GM18520 (cell line): ENCODE measurements around the gene ENOPH1.
"Not testable (repeated sequence)": the region's sequence is repeated elsewhere in the genome, so short reads cannot be mapped to it uniquely, and the experiment has no call there.

Source experiments
- ATAC-seq: cut with Tn5 transposase; IDR thresholded peaks from one replicate; pipeline ENCODE4 v1.9.1; 2021; ENCODE audit not compliant: unreplicated experiment

The ENOPH1 gene

GRCh38 chr4:82467471-82467870, 37.1 kb downstream of the ENOPH1 start:
- ATAC-seq: no peak

- ATAC-seq: no peak
These were observed 39.5 kb downstream of the ENOPH1 start for GRCh38 chr4:82469791-82470345.

GRCh38 chr4:82473080-82473479, 42.7 kb downstream of the ENOPH1 start:
- not testable (repeated sequence) for ATAC-seq

DNA sequence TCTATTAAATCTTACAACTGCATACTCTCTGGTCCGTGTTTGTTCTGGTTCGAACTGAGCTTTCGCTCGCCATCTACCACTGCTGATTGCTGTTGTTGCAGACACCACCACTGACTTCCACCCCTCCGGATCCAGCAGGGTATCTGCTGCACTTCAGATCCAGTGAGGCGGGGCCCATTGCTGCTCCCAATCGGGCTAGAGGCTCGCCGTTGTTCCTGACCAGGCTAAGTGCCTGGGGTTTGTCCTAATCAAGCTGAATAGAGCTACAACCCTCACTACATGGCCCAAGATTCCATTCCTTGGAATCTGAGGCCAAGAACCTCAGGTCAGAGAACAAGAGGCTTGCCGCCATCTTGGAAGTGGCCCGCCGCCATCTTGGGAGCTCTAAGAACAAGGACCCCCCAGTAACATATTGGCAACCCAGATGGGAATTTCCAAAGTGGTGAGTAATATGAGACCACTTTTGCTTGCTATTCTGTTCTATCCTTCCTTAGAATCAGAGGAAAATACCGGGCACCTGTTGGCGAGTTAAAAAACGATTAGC, 43.3 kb downstream of the ENOPH1 start:
- no peak for ATAC-seq

- not testable (repeated sequence) for ATAC-seq
These were observed 45.5 kb downstream of the ENOPH1 start for GRCh38 chr4:82475931-82476330.

GRCh38 chr4:82477469-82477868, 47.1 kb downstream of the ENOPH1 start:
- ATAC-seq: not testable (repeated sequence)

DNA sequence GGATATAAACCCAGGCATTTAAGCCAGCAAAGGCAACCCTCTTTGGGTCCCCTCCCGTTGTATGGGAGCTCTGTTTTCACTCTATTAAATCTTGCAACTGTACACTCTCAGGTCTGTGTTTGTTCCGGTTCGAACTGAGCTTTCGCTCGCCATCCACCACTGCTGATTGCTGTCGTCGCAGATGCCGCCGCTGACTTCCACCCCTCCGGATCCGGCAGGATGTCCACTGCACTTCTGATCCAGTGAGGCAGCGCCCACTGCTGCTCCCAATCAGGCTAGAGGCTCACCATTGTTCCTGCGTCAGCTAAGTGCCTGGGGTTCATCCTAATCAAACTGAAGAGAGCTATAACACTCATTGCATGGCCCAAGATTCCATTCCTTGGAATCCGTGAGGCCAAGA, 49.2 kb downstream of the ENOPH1 start:
- ATAC-seq: no peak

GRCh38 chr4:82480771-82481505, 50.5 kb downstream of the ENOPH1 start:
- no peak for ATAC-seq

- ATAC-seq: no peak
These were observed 51.1 kb downstream of the ENOPH1 start for GRCh38 chr4:82481506-82481840.

DNA sequence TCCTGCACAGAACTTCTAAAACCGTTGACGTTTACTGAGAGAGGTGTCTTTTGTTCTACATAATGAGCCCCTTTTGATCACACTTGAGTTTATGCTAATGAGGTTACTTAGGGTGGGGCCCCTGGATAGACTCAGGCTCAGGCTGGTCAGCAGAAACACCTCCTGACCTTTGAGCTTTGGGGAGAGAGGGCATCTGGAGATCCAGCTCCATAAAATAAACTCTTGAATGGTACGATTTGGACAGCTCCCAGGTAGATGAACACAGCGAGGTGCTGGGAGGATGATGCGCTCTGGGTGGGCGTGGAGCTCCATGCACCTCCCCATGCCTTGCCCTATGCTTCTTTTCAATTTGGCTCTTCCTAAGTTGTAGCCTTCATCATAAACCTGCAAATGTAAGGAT, 52.0 kb downstream of the ENOPH1 start:
- no peak for ATAC-seq

DNA sequence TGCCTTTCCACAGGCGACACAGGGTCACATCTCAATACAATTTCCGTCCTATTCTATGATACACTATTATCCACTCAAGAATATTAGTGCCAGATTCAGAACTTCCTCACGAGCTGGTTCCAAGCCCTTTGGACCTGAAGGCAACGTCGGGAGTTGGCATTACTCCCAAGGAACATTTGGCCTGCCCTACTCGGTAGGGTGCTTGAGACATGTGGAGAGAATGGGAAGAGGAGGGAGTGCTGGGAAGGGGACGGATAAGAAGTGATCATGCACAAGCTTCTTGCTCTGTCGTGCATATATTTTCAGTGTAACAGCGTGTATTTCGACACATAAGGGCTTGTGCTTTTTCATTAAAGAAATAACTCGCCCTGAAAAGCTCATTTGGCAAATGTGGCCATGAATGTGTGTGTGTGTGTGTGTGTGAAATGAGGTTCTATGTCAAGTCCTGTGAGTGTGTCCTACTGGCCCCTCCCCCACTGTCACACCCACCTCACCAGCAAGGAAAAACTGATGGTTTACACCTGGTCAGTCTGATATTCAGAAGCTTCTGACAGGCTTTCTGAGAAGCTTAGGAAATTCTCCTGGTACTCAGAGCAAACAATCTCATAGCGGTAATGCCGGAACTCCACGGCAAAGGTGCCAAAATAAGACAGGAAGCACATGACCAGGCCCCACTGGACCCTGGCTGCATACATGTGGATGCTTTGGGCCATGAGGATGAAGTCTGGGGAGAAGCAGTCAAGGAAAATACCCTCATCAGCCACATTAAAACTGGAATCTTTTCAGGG, 54.8 kb downstream of the ENOPH1 start:
- ATAC-seq: no peak

GRCh38 chr4:82489076-82489475, 58.7 kb downstream of the ENOPH1 start:
- ATAC-seq: no peak

GRCh38 chr4:82489987-82490386, 59.6 kb downstream of the ENOPH1 start:
- ATAC-seq: no peak

- ATAC-seq: no peak
These were observed 61.0 kb downstream of the ENOPH1 start for GRCh38 chr4:82491251-82491960.

DNA sequence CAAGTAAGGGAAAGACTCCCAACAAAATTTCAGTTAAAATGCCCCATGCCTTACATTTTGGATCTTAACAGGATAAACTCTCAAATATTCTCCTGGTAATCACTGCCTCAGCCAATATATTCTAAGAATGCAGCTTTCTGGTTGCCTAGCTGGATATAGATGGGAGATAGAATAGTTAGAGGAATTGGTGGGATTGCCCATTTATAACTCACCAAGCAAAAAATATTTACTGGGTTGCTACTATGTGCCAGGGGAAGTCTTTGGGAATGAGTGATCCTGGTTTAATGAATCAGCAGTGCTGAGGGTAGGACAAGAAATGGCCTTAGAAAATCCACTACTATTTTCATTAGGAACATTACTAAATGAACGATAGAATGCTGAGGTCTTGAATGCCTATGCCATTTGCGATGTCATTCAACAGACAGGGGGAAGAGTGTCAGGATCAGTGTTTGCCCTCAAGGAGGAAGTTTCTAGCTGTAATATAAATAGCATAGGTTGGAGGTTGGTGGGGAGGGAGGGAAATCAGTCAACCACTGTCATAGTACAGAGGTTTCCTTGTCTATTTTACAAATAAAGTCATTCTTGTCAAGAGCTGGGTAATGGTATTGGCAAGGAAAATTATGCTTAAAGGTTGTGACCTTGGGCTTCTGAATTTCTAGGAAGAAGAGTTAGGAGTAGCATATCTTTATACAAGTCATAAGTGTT, 63.5 kb downstream of the ENOPH1 start:
- ATAC-seq: no peak

- no peak for ATAC-seq
These were observed 65.3 kb downstream of the ENOPH1 start for GRCh38 chr4:82495666-82496065.

- no peak for ATAC-seq
These were observed 66.0 kb downstream of the ENOPH1 start for GRCh38 chr4:82496349-82496748.

DNA sequence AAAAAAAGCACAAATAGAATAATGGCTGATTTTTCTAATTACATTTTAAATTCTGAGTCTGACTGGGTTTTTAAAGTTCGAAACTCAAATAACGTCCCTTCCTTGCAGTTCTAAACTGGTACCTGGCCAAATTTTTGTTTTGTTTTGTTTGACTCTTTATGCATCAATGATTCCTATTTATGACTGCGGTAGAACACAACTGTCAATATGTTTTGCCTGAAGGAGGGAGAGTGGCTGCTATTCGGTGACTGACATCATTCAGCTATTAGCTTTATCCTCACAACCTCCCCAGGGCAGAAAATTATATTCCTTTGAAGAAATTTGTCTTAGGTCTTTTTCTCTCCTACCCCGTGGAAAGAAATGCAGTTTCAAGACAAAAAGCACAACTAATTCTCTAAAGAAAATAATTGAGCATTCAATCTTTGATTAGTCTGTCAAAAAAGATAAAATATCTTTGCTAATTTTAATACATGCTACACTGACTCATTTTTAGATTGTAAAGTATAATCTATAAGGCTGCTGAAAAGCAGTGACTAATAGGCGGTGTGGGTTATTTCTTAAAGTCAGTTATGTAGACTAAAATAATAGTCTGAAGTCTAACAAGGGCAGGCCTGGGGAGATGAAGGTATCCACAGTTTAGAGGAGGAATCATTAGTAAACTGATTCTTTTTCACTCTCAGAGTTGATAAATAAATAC, 69.5 kb downstream of the ENOPH1 start:
- ATAC-seq: no peak

DNA sequence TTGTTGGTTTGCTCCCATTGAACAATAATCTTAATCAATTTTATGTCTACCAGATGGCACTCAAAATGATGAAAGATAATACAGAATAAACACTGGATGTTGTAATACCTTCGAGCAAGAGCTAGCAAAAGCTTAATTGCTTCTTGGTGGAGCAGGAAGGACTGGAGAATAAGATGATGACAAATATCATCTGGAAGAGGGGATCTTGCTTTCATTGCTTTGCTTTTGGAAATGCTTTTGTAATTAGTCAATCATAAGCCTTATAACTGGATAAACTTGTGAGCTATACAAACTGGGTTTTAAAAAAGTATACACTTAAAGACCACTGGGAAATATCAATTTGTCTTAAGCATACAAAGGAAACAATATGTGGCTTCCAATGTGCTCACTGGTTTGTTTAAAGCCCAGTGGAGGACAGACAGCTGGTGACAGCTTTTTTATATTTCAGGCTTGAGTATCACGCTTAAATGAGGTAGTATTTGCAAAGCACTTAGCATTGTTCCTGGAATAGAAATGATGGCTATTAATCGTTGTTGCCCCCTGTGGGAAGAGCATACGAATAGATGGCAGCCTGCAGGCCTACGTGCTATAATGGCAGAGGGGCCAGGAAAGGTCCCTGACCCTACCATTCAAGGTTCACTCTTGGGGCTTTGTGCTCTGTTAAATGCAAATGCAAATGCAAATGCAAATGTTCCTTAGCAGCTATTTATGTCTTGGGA, 70.2 kb downstream of the ENOPH1 start:
- no peak for ATAC-seq

DNA sequence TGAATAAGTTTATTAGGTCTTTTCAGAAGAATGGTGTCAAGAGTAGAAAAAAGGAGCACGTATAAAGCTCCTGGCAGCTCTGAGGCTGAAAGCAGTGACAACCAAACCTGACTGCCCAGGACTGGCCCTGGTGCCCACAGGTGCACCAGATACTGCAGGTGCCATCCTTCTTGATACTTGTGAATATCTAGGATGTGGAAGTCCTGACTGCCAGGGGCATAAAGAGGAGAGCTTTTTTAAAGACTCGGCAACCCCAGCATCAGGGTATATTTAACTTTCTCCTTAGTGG, 70.7 kb downstream of the ENOPH1 start:
- no peak for ATAC-seq
